ENCODE data around the gene KIF20A. TPM values are rescaled to one million over a fixed set of nuclear protein-coding genes. Genes with fewer than 3 reads are reported as not detected.

The KIF20A gene
- total RNA-seq, 1 experiment from 2014 or later = 74.2 TPM

GRCh38 chr5:138182808-138183207 is 3.9 kb downstream of the KIF20A start:
- POLR2A ChIA-PET = no interaction called here
- RAD21 ChIA-PET (ENCODE audit: low non-redundant PET in 1 of 2, low total read pairs in 2 of 2, uncharacterized antibody in 2 of 2, unreplicated experiment in 2 of 2) = no interaction called here
- Histone ChIP-seq H3K79me2 (ENCODE audit: insufficient read depth, low read length) (peaks cover 32% of the 10 kb centered on the region), H4K20me1 (ENCODE audit: insufficient read depth) (no peaks in the 10 kb centered on the region), H3K36me3 (ENCODE audit: control insufficient read depth in 1 of 2, insufficient read depth in 2 of 2, low read length in 2 of 2) (peaks cover 61 to 70% of the 10 kb centered on the region in 2 experiments), H3K27me3 (ENCODE audit: insufficient read depth, low read length) (no peaks in the 10 kb centered on the region), H3K9me2 (ENCODE audit: insufficient read depth) (no peaks in the 10 kb centered on the region), H3K9ac (ENCODE audit: low read length) (no peak overlapping the region), H3K27ac (ENCODE audit: low read depth, low read length) (no peak overlapping the region), H3K9me3 (ENCODE audit: control insufficient read depth in 1 of 2, insufficient read depth in 1 of 2, low read depth in 1 of 2, low read length in 2 of 2) (no peaks in the 10 kb centered on the region), H3K4me2 (ENCODE audit: low read length) (no peak overlapping the region), H3K4me1 (ENCODE audit: control insufficient read depth in 1 of 2, insufficient read depth in 2 of 2, low read length in 2 of 2) (peaks cover 0 to 6% of the 10 kb centered on the region in 2 experiments; a peak in 1 of 4 replicates), H2AFZ (ENCODE audit: low read depth, low read length, poor library complexity, severe bottlenecking) (no peak overlapping the region), H3K4me3 (replicated peaks in 1 of 2; ENCODE audit: low read depth in 1 of 2, low read length in 2 of 2) (no peak overlapping the region)
- no peak for ATAC-seq
- CTCF ChIA-PET = interaction anchor here (0.5 kb wide), 1 partner anchor 367 kb away, joined by 3 read pairs; no protein-coding TSS in a partner anchor
- TF ChIP-seq, protein P1, sequence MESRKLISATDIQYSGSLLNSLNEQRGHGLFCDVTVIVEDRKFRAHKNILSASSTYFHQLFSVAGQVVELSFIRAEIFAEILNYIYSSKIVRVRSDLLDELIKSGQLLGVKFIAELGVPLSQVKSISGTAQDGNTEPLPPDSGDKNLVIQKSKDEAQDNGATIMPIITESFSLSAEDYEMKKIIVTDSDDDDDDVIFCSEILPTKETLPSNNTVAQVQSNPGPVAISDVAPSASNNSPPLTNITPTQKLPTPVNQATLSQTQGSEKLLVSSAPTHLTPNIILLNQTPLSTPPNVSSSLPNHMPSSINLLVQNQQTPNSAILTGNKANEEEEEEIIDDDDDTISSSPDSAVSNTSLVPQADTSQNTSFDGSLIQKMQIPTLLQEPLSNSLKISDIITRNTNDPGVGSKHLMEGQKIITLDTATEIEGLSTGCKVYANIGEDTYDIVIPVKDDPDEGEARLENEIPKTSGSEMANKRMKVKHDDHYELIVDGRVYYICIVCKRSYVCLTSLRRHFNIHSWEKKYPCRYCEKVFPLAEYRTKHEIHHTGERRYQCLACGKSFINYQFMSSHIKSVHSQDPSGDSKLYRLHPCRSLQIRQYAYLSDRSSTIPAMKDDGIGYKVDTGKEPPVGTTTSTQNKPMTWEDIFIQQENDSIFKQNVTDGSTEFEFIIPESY (IDR thresholded peaks at IDR 0.05; ENCODE audit: extremely low read depth, insufficient replicate concordance, low read length) = no peak
- TF ChIP-seq EZH2phosphoT487 (IDR thresholded peaks at IDR 0.05; ENCODE audit: borderline replicate concordance) (no peak), JUND (IDR thresholded peaks at IDR 0.05) (no peak), ZFX (IDR thresholded peaks at IDR 0.05) (0 out of 2 replicates have a peak, but pooled peaks have one; percentile 12)
- no TSS peak for BruUV-seq (replicated peaks)
- intact Hi-C loops (cut with micrococcal nuclease) = loop anchor here (5.0 to 10.0 kb wide), 2 partner anchors 319 to 362 kb away; partner anchors contain the start of gene ETF1
- DNase-seq (ENCODE audit: low read depth, low spot score) = no peak

- no peak overlapping the region for H3K9ac ChIP-seq (ENCODE audit: low read length)
- no peak overlapping the region for H3K27ac ChIP-seq (ENCODE audit: low read depth, low read length)
- BruUV-seq (replicated peaks) = no TSS peak
- H3K9me2 ChIP-seq (ENCODE audit: insufficient read depth) = no peaks in the 10 kb centered on the region
- H3K4me1 ChIP-seq (ENCODE audit: control insufficient read depth in 1 of 2, insufficient read depth in 2 of 2, low read length in 2 of 2) = no peaks in the 10 kb centered on the region
- peaks cover 7% of the 10 kb centered on the region for H3K79me2 ChIP-seq (ENCODE audit: insufficient read depth, low read length)
- intact Hi-C loops (cut with micrococcal nuclease) = loop anchor here (10.0 kb wide), 1 partner anchor 359 kb away; the partner anchor contains the start of gene ETF1
- H3K36me3 ChIP-seq (ENCODE audit: control insufficient read depth in 1 of 2, insufficient read depth in 2 of 2, low read length in 2 of 2) = peaks cover 80 to 85% of the 10 kb centered on the region in 2 experiments
- RAD21 ChIA-PET (ENCODE audit: low non-redundant PET in 1 of 2, low total read pairs in 2 of 2, uncharacterized antibody in 2 of 2, unreplicated experiment in 2 of 2) = no interaction called here
- no peak for ATAC-seq
- H2AFZ ChIP-seq (ENCODE audit: low read depth, low read length, poor library complexity, severe bottlenecking) = no peak overlapping the region
- CTCF ChIA-PET = interaction anchor here (1.4 kb wide), 1 partner anchor 97 kb away, joined by 3 read pairs; no protein-coding TSS in a partner anchor
- H3K9me3 ChIP-seq (ENCODE audit: control insufficient read depth in 1 of 2, insufficient read depth in 1 of 2, low read depth in 1 of 2, low read length in 2 of 2) = no peaks in the 10 kb centered on the region
- H4K20me1 ChIP-seq (ENCODE audit: insufficient read depth) = no peaks in the 10 kb centered on the region
- no peak for DNase-seq (ENCODE audit: low read depth, low spot score)
- H3K4me3 ChIP-seq (replicated peaks in 1 of 2; ENCODE audit: low read depth in 1 of 2, low read length in 2 of 2) = no peak overlapping the region
- POLR2A ChIA-PET = no interaction called here
- H3K4me2 ChIP-seq (ENCODE audit: low read length) = no peak overlapping the region
- no peaks in the 10 kb centered on the region for H3K27me3 ChIP-seq (ENCODE audit: insufficient read depth, low read length)
- TF ChIP-seq, protein P1 (IDR thresholded peaks at IDR 0.05; ENCODE audit: extremely low read depth, insufficient replicate concordance, low read length) = no peak
- TF ChIP-seq FOSL1 (IDR thresholded peaks at IDR 0.05; ENCODE audit: low read depth) (no peak), TCF7L2 (IDR thresholded peaks at IDR 0.05; ENCODE audit: borderline replicate concordance, extremely low read depth, insufficient read depth, insufficient read length) (no peak), YY1 (IDR thresholded peaks at IDR 0.05; ENCODE audit: extremely low read depth, insufficient replicate concordance, low read depth, low read length) (no peak), ATF3 (IDR thresholded peaks at IDR 0.05) (no peak), EZH2 (IDR thresholded peaks at IDR 0.05) (no peak), REST (IDR thresholded peaks at IDR 0.05; ENCODE audit: low read depth) (no peak), EZH2phosphoT487 (IDR thresholded peaks at IDR 0.05; ENCODE audit: borderline replicate concordance) (no peak), POLR2A (IDR thresholded peaks at IDR 0.05; ENCODE audit: borderline replicate concordance, extremely low read depth, insufficient read depth, insufficient read length) (no peak)
These were observed 7.1 kb downstream of the KIF20A start for GRCh38 chr5:138186002-138186447.

Data from HCT116 (cell line).